HEK293 (cell line): Measurements from ENCODE around the gene SLC26A11.

Experiments used
- CTCF ChIP-seq: fragments of 450-650 bp; formaldehyde crosslinking; IDR thresholded peaks from 2 replicates; pipeline ENCODE4 v1.5.1; 2016; ENCODE audit warnings: missing biosample characterization, missing genetic modification characterization
- KLF1 ChIP-seq: fragments of 450-650 bp; formaldehyde crosslinking; IDR thresholded peaks from 2 replicates; pipeline ENCODE4 v1.5.1; 2016; ENCODE audit warnings: missing biosample characterization, missing genetic modification characterization
- KLF16 ChIP-seq: fragments of 450-650 bp; formaldehyde crosslinking; IDR thresholded peaks from 2 replicates; pipeline ENCODE4 v1.5.1; 2017; ENCODE audit warnings: missing biosample characterization, missing genetic modification characterization
- REST ChIP-seq: fragments of 450-650 bp; formaldehyde crosslinking; IDR thresholded peaks from 2 replicates; pipeline ENCODE4 v1.5.1; 2016; ENCODE audit warnings: missing biosample characterization, missing genetic modification characterization
- SETDB1 ChIP-seq: IDR thresholded peaks from one replicate; pipeline ENCODE4 v1.6.1; 2017; ENCODE audit warnings: mild to moderate bottlenecking, low read length, moderate library complexity, mixed read lengths; ENCODE audit not compliant: insufficient read length
- SP2 ChIP-seq: fragments of 450-650 bp; formaldehyde crosslinking; IDR thresholded peaks from 2 replicates; pipeline ENCODE4 v1.5.1; 2016; ENCODE audit warnings: missing biosample characterization, missing genetic modification characterization
- YY1 ChIP-seq: fragments of 450-650 bp; formaldehyde crosslinking; IDR thresholded peaks from 2 replicates; pipeline ENCODE4 v1.5.1; 2018; ENCODE audit warnings: missing biosample characterization, missing genetic modification characterization
- ZNF266 ChIP-seq: fragments of 450-650 bp; formaldehyde crosslinking; IDR thresholded peaks from 2 replicates; pipeline ENCODE4 v1.5.1; 2016; ENCODE audit warnings: missing biosample characterization, missing genetic modification characterization, low read depth
- ZNF274 ChIP-seq, 2 experiments: fragments of 200-500 bp in 1 of 2; fragments of 450-650 bp in 1 of 2; sonication (Bioruptor generic) in 1 of 2; formaldehyde crosslinking in 1 of 2; IDR thresholded peaks; 2 replicates each; pipeline versions ENCODE4 v1.5.1 to v1.6.1; 2014 to 2016; ENCODE audit warnings: borderline replicate concordance in 1 of 2, inconsistent platforms in 1 of 2, low read length in 1 of 2, missing biosample characterization in 1 of 2, missing genetic modification characterization in 1 of 2
- ZNF311 ChIP-seq: fragments of 450-650 bp; formaldehyde crosslinking; IDR thresholded peaks from 2 replicates; pipeline ENCODE4 v1.5.1; 2017; ENCODE audit warnings: missing biosample characterization, missing genetic modification characterization, borderline replicate concordance
- ZNF513 ChIP-seq: fragments of 450-650 bp; IDR thresholded peaks from 2 replicates; pipeline ENCODE4 v1.5.1; 2018; ENCODE audit warnings: missing biosample characterization, missing genetic modification characterization
- ZNF600 ChIP-seq: fragments of 450-650 bp; formaldehyde crosslinking; IDR thresholded peaks from 2 replicates; pipeline ENCODE4 v1.5.1; 2016; ENCODE audit warnings: missing biosample characterization, missing genetic modification characterization
- ZNF704 ChIP-seq: fragments of 450-650 bp; formaldehyde crosslinking; IDR thresholded peaks from 2 replicates; pipeline ENCODE4 v1.5.1; 2016; ENCODE audit warnings: missing biosample characterization, missing genetic modification characterization
- ZNF830 ChIP-seq: fragments of 450-650 bp; IDR thresholded peaks from 2 replicates; pipeline ENCODE4 v1.5.0; 2018; ENCODE audit warnings: missing biosample characterization, missing genetic modification characterization, low read depth, mild to moderate bottlenecking, moderate library complexity

GRCh38 chr17:80202197-80202596 lies 18.0 kb upstream of the SLC26A11 start:
- TF ChIP-seq SP2 (tag by site-specific recombination) (no peak), CTCF (tag by site-specific recombination) (no peak), YY1 (tag by site-specific recombination) (no peak), ZNF274 (IDR thresholded peaks at IDR 0.05; ENCODE audit: low read length) (no peak), ZNF274 (tag by site-specific recombination; IDR thresholded peaks at IDR 0.05; ENCODE audit: borderline replicate concordance) (no peak), SETDB1 (no peak), ZNF830 (tag by site-specific recombination) (no peak), ZNF513 (tag by site-specific recombination) (no peak), ZNF311 (tag by site-specific recombination) (no peak), KLF16 (tag by site-specific recombination) (no peak), REST (tag by site-specific recombination) (no peak), ZNF266 (tag by site-specific recombination) (no peak), ZNF704 (tag by site-specific recombination) (no peak), KLF1 (tag by site-specific recombination) (no peak), ZNF600 (tag by site-specific recombination) (no peak)
